HFF-Myc (cell line): ENCODE measurements around the gene CENPP.

Experiments
- DNase-seq: peaks from one replicate; pipeline ENCODE4 v3.0.0-alpha.2; 2011; ENCODE audit warnings: low read depth; ENCODE audit errors: extremely low read depth
- H3K4me3 ChIP-seq: replicated peaks from 2 replicates; pipeline ENCODE4 v1.5.1; 2011; ENCODE audit warnings: low read depth, mild to moderate bottlenecking, control low read depth, low read length
- TF ChIP-seq, protein P1 (sequence below): IDR thresholded peaks from 2 replicates; pipeline ENCODE4 v1.5.1; 2012; ENCODE audit warnings: mild to moderate bottlenecking, low read depth, low read length, control low read depth; ENCODE audit errors: missing control alignments

Gene CENPP

DNA sequence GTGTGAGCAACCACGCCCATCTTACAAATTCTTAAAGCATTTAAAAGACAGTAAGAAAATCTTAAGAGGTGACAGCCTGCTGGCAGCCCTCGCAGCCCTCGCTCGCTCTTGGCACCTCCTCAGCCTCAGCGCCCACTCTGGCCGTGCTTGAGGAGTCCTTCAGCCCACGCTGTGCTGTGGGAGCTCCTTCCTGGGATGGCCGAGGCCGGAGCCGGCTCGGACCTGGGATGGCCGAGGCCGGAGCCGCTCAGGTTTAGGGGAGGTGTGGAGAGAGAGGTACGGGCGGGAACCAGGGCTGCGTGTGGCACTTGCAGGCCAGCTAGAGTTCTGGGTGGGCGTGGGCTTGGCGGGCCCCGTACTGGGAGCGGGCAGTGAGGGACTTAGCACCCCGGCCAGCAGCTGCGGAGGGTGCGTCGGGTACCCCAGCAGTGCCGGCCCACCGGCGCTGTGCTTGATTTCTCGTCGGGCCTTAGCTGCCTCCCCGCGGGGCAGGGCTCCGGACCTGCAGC, 219.3 kb downstream of the CENPP start:
- TF ChIP-seq, protein P1, sequence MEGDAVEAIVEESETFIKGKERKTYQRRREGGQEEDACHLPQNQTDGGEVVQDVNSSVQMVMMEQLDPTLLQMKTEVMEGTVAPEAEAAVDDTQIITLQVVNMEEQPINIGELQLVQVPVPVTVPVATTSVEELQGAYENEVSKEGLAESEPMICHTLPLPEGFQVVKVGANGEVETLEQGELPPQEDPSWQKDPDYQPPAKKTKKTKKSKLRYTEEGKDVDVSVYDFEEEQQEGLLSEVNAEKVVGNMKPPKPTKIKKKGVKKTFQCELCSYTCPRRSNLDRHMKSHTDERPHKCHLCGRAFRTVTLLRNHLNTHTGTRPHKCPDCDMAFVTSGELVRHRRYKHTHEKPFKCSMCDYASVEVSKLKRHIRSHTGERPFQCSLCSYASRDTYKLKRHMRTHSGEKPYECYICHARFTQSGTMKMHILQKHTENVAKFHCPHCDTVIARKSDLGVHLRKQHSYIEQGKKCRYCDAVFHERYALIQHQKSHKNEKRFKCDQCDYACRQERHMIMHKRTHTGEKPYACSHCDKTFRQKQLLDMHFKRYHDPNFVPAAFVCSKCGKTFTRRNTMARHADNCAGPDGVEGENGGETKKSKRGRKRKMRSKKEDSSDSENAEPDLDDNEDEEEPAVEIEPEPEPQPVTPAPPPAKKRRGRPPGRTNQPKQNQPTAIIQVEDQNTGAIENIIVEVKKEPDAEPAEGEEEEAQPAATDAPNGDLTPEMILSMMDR, result no peak
- DNase-seq, result no peak
- H3K4me3 ChIP-seq, result no peak overlapping the region

DNA sequence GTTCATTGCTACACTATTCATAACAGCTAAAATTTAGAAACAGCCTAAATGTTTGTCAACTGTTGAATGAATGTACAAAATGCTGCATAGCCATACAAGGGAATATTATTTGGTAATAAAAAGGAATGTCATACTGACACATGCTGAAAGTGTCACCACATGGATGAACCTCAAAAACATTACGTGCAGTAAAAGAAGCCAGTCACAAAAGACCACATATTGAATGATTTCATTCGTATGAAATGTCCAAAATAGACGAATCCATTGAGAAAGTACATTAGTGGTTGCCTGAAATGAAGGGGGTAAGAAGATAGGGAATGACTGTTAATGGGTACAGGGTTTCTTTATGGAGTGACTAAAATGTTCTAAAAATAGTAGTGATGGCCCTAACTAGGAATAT, 221.6 kb downstream of the CENPP start:
- no peak overlapping the region for H3K4me3 ChIP-seq
- TF ChIP-seq, protein P1, result no peak
- no peak for DNase-seq

DNA sequence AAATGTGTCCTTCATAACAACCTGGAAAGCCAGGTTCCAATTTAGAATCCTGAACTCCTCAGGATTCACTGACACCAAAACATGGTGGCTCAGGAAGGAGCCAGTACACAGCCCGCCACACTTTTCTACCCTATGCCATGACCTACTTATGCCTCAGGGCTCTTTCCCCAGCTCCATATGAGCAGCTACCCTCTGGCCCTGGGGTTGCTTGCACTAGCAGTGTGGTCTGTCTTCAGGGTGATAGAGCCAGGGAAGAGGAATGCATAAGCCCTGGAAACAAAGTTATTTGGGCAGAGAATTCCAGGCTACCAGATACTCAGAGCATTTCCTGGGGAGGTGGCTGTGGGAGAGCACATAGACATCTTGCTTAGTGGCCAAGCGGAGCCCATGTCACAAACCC, 225.0 kb downstream of the CENPP start:
- TF ChIP-seq, protein P1, result no peak
- DNase-seq, result no peak
- H3K4me3 ChIP-seq, result no peak overlapping the region

DNA sequence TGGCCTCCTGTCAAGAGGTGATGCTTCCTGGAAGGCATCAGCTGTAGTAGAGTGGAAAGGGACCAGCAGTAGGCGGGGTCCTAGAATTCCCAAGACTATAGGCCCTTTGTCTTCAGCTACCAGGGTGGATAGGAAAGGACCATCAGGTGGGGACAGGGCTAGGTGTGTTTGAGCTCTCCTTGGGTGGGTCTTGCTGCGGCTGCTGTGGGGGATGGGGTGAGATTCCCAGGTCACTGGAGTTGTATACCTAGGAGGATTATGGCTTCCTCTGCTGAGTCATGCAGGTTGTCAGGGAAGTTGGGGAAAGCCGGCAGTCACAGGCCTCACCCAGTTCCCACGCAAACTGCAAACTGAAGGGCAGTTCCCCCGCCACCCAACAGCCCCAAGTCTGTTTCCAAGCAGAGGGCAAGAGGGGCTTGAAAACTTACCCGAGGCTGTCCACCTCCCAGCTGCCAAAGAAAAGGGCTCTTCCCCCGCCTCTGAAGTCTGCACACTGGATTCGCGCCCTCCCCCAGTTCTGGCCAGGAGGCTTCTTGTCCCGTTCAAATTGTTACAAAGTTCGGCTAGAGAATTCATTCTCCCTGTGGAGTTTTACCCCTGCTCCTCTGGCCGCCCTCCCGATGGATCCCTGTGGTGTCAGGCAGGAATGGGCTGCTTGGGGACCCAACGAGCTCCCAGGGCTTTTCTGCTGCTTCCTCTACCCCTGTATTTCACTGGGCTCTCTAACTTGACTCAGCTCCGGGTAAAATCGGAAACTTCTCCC, 233.0 kb downstream of the CENPP start:
- no peak overlapping the region for H3K4me3 ChIP-seq
- TF ChIP-seq, protein P1, result no peak
- DNase-seq, result no peak

DNA sequence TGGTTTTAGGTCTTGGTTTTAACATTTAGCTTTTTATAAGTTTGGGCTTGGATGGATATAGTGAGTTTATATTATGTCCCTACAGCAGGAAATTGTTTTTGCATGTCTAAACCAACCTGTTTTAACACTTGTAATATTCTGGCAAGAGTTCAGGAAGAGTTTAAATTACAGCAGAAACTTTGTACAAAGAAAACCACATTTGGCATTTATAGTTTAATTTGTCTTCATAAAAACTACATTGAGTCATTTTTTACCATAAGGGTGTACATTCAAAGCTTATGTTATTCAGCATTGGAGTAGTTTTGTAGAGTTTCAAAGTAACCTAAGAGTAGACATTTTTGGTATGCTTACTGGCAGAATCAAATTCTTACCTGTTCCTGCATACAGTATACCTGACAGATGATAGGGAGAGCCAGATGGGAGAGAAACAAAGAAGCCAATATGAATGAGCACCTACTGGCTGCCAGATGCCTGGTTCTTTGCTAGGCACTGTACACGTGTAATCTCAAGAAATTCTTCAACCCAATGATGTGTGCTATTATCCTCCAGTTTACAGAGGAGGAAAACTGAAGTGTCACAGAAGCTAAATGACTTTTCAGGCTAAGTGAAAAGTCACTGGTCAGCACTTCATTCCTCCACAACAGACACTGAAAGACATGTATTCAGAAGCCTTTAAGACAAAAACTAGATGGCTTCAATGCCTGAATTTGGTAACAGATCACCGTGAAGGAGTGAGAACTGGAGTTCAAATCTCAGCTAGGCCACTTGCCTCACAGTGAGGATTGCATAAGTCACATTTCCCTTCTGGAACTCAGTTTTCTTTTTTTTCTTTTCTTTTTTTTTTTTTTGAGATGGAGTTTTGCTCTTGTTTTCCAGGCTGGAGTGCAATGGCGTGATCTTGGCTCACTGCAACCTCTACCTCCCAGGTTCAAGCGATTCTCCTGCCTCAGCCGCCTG, 235.9 kb downstream of the CENPP start:
- DNase-seq, result peak; percentile 49
- H3K4me3 ChIP-seq, result no peak overlapping the region
- TF ChIP-seq, protein P1, result no peak

DNA sequence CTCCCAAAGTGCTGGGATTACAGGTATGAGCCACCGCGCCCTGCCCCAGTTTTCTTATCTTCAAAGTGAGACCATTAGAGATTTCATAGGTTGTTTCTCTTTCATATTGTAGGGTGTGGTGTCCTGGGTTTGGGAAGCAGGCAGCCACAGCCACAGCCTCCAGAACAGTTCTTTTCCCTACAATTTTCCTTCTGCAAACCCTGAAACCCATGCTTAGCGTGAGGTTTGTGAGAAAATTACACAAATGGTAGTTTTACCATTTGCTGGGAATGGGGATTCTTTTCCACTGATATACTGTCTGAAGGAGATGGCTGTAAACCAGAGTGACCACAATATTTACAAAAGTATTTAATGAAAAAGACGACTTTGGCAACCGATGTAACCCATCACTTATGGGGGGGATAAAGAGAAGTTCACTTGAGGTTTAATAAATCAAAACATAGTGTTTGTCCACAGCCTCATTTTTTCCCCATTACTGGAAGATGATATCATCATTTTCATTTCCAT, 236.8 kb downstream of the CENPP start:
- DNase-seq, result peak; percentile 65
- TF ChIP-seq, protein P1, result no peak
- H3K4me3 ChIP-seq, result no peak overlapping the region
